GM21367 (cell line): ENCODE results near the gene CEP135.

Source experiments
- ATAC-seq: cut with Tn5 transposase; IDR thresholded peaks from one replicate; pipeline ENCODE4 v1.9.1; 2021; ENCODE audit not compliant: unreplicated experiment

Gene CEP135

GRCh38 chr4:56007154-56007553 is 58.4 kb downstream of the CEP135 start:
- no peak for ATAC-seq

DNA sequence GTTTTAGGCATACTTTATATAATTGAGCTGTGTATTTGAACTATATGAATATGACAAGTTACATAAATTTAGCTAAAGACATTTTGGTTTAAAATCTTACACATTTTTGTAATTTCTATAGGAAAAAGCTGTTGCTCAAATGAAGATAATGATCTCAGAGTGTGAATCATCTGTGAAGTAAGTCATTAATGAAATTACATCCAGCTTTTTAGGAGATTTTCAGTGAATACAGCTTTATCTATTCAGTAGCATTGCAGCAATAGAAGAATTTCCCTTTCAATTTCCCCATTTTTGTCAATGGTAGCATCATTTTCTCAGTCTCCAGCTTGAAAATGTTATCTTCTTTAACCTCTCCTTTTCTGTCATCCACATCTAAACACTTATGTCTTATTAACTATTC is 59.5 kb downstream of the CEP135 start:
- ATAC-seq: no peak

- no peak for ATAC-seq
Measured at GRCh38 chr4:56026596-56026995, 77.9 kb downstream of the CEP135 start.

GRCh38 chr4:56028165-56028564 is 79.4 kb downstream of the CEP135 start:
- no peak for ATAC-seq

DNA sequence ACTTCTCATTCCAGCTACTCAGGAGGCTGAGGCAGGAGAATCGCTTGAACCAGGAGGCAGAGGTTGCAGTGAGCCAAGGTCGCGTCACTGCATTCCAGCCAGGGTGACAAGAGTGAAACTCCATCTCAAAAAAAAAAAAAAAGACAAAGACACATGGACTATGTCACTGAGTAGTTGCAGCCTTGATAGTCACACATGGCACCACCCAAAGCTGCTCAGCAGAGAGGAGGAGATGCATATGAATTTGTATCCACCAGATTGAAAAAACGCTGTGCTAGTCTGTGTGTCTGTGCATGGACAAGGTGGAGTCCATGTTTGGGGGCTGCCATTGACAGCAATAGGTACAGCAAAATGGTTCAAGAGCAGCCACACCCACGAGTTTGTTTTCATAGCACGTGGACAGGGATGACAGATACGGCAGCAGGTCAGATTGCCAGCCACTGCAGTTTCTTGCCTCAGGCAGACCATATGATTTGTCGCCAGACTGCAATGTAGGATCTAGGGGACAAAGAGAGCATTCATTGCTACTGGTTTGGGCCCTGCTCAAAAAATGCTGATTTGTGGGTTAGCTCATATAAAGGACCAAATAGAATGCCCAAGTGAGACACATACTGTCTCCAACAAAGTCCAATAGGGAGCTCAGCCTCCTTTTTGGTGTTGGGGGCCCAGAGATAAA is 89.9 kb downstream of the CEP135 start:
- ATAC-seq: no peak

GRCh38 chr4:56040842-56041241 is 92.1 kb downstream of the CEP135 start:
- no peak for ATAC-seq

DNA sequence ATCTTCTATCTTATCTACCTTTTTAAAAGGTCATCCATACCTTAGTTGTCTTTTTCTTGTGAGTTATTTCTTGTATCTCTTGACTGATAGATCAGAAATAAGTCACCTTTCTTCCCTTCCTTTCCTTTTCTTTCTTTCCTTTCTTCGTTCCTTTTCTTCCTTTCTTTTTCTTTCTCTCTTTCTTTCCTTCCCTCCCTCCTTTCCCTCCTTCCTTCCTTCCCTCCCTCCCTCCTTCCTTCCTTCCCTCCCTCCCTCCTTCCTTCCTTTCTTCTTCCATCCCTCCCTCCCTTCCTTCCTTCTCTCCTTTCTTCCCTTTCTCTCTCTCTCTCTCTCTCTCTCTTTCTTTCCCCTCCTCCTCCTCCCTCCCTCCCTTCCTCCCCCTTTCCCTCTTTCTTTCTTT is 93.5 kb downstream of the CEP135 start:
- no peak for ATAC-seq

DNA sequence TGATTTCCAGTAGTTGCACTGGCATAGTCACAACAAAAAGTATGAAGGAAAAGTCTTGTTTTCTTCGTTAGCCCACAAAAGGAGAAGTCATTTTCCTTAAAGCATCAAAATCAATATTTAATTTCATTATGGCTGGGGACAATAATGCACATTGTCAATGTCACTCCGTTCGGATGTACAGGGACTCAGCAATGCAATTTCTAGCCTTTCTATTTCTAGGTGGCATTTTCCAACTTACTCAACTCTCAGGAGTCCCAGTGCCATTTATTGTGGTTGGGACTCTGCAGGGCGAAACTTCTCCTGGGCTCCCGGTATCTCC is 99.6 kb downstream of the CEP135 start:
- no peak for ATAC-seq

GRCh38 chr4:56048702-56049431 is 100.1 kb downstream of the CEP135 start:
- ATAC-seq: peak; percentile 96

GRCh38 chr4:56050625-56051024 is 101.9 kb downstream of the CEP135 start:
- ATAC-seq: no peak

GRCh38 chr4:56051029-56051709 is 102.4 kb downstream of the CEP135 start:
- no peak for ATAC-seq

- no peak for ATAC-seq
Measured at GRCh38 chr4:56051710-56052075, 102.9 kb downstream of the CEP135 start.

- no peak for ATAC-seq
Measured at GRCh38 chr4:56052481-56052880, 103.7 kb downstream of the CEP135 start.

DNA sequence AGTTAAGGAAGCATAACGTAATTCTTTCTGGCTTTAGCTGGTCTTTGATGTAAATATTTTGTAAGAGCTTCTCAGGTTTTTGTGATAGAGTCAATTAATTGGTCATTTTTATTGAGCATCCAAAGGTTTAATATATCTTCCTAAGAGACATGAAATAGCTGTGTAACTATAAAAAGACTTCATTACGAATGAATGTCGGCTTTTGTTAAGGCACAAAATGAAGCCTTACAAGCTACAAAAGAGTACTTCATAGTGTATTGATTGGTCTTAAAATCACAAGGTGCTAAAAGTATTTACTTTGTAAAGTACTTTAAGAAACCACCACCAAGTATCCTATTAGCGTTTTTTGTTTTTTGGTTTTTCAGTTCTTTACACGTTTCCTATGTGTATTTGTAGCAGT is 104.2 kb downstream of the CEP135 start:
- ATAC-seq: no peak

DNA sequence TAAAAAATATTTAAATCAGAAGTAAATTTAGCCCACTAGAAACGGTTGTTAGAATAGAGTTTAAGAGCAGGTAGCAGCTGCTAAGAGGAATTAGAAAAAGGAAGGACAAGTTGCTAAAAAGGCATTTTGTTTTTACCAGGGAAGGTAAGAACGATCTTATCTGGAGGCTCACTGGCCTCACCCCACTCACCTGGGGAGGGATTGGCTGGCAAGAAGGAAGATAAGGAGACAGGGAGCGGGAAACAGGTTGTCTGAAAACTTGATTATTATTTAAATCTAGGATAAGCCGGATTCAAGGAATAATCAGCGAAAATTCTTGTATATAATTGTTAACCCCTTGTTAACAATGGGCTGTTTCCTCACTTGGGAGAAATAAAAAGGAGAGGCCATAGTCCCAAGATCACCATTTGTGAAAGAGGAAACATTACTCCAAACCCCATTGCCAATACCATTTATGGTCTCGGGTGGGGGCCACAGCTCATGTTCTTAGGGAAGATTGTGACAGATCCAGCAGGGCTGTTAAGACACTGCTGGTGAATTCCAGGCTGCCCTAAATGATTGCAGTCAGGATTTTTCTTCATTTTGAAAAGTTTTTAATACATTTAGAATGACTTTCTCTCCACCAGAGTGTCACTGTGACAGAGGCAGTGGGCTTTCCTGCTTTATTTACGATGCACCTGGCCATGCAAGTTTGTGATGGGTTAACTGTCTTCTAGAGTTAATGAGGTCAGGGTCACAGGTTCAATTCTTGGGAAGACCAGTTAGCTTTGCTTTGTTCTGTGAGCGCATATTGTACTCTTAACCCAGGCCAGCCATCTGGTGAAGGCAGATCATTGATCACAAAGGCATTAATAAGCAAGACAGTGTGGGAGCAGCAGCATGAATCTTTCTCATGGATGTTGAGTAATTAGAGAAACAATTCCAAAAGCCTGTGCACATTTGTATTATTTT is 106.6 kb downstream of the CEP135 start:
- no peak for ATAC-seq

DNA sequence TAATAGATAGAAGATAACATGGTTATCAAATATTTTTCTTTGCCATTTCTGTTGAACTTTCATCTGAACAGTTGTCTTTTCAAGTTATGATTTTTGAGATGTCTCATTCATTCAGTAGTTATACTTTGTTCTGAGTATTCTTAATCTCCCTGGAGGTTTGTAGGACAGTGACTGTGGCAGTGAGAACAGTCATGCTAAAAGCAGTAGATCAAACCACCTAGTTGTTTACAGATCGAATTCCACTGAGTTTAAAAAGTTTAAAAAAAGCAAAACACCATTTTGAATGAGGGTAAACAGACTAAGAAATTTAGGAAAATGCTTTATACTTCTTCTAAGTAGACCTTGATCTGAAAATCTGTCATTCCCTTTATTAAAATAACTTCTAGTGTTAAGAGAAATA is 107.2 kb downstream of the CEP135 start:
- ATAC-seq: no peak

DNA sequence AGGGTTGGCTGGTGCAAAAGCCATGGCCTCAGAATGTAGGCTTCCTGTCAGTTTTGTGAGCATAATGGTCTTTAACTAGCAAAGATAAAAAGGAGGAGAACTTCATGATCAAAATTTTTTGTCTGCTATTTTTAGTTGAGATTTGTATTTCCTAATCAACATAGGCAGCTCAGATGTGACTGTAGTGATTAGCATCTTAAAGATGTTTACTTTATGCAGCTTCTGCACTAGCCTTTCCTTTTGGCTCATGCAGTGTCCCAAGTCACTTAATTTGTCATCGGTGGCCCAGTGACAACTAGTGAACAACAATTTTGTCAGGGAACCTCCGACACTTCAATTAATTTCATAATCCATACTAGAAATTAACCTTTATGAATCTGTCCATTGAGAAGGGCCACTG is 109.8 kb downstream of the CEP135 start:
- no peak for ATAC-seq

GRCh38 chr4:56060036-56060435 is 111.3 kb downstream of the CEP135 start:
- ATAC-seq: no peak

- ATAC-seq: no peak
Measured at GRCh38 chr4:56062106-56062505, 113.4 kb downstream of the CEP135 start.

- ATAC-seq: no peak
Measured at GRCh38 chr4:56062526-56063145, 113.9 kb downstream of the CEP135 start.

DNA sequence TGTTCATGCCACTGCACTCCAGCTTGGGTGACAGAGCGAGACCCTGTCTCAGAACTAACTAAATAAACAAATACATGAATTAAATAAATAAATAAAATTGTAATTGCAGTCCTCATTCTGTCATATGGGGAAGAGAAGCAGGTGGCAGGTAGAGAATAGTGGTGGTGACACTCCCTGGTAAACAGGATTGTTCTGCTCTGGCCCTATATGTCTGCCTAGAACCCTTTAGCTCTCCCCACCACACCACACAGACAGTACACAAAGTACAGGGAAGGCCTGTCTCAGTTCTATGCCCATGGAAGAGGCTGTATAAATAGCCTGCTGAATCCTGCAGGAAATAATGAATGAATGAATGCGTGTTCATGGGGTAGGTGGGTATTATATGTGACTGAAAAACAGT is 117.7 kb downstream of the CEP135 start:
- ATAC-seq: no peak
